Natural killer cell (primary cell): ENCODE data around the gene SAMD9. TPM values are rescaled to one million over a fixed set of nuclear protein-coding genes. Genes with fewer than 3 reads are reported as not detected.

Source experiments
- ATAC-seq, 3 donors: fragments of 150-1000 bp in 2 of 3; fragments of 200-7000 bp in 1 of 3; cut with Tn5 transposase; 1 replicate in 1 of 3; 2 replicates in 2 of 3; pipeline ENCODE4 v1.10.0; 2021; ENCODE audit warnings: mild to moderate bottlenecking in 2 of 3, moderate library complexity in 2 of 3
- DNase-seq, 2 donors: peaks; one replicate each; pipeline versions ENCODE4 v3.0.0 to v3.0.0-alpha.2; 2013 to 2021; ENCODE audit warnings: mixed read lengths in 1 of 2
- H3K27ac ChIP-seq: one replicate; pipeline ENCODE4 v1.5.1; 2013; ENCODE audit warnings: mild to moderate bottlenecking, low read length
- H3K27me3 ChIP-seq: one replicate; pipeline ENCODE4 v1.6.1; 2013; ENCODE audit warnings: low read length; ENCODE audit not compliant: control insufficient read depth, insufficient read depth
- H3K36me3 ChIP-seq: one replicate; pipeline ENCODE4 v1.6.1; 2013; ENCODE audit warnings: low read length; ENCODE audit not compliant: control insufficient read depth, insufficient read depth
- H3K4me1 ChIP-seq: one replicate; pipeline ENCODE4 v1.6.1; 2013; ENCODE audit warnings: low read length; ENCODE audit not compliant: control insufficient read depth, insufficient read depth
- H3K4me3 ChIP-seq: one replicate; pipeline ENCODE4 v1.5.1; 2013; ENCODE audit warnings: low read length
- H3K9me3 ChIP-seq: one replicate; pipeline ENCODE4 v1.6.1; 2013; ENCODE audit warnings: low read length; ENCODE audit not compliant: control insufficient read depth, insufficient read depth
- H3K27ac Mint-ChIP-seq, 2 donors: one replicate each; pipeline ENCODE4 v1.8.0; 2022; ENCODE audit warnings: mild to moderate bottlenecking in 2 of 2, mixed read lengths in 2 of 2, moderate library complexity in 1 of 2
- H3K27me3 Mint-ChIP-seq, 2 donors: one replicate each; pipeline ENCODE4 v1.8.0; 2022; ENCODE audit warnings: low read depth in 2 of 2, mixed read lengths in 2 of 2
- H3K36me3 Mint-ChIP-seq: one replicate; pipeline ENCODE4 v1.8.0; 2022; ENCODE audit warnings: mixed read lengths
- H3K4me1 Mint-ChIP-seq, 2 donors: one replicate each; pipeline ENCODE4 v1.8.0; 2022; ENCODE audit warnings: mixed read lengths in 2 of 2
- H3K4me3 Mint-ChIP-seq: one replicate; pipeline ENCODE4 v1.8.0; 2022; ENCODE audit warnings: mild to moderate bottlenecking, moderate library complexity, mixed read lengths
- H3K9me3 Mint-ChIP-seq, 2 donors: one replicate each; pipeline ENCODE4 v1.8.0; 2022; ENCODE audit warnings: mixed read lengths in 2 of 2
- CTCF ChIP-seq: fragments of 200-600 bp; IDR thresholded peaks from one replicate; pipeline ENCODE4 v1.8.0; 2022; ENCODE audit warnings: antibody characterized with exemption
- WGBS: methylation state at CpG from one replicate; pipeline ENCODE4 v1.1.7; 2013; ENCODE audit warnings: missing lambda C conversion rate; ENCODE audit not compliant: insufficient coverage; 5-methylcytosine and 5-hydroxymethylcytosine counted together
- intact Hi-C: fragments of 100-400 bp; cut with micrococcal nuclease; formaldehyde crosslinking; loops from one replicate; pipeline ENCODE4 v1.14.2; 2022
- total RNA-seq, 4 donors: library from RNA; stranded (reverse); fragments of 120-200 nt in 1 of 4; gene quantifications; one replicate each; pipeline versions ENCODE4 v1.2.3 to v1.2.4, GENCODE V29; 2013 to 2022

The SAMD9 gene
- total RNA-seq, 3 donors from 2014 or later (not counting 1 experiment from before 2014, with no cell fraction given), result 52.3 to 70.0 (median 56.9) TPM

GRCh38 chr7:93147363-93147762 lies 29.6 kb upstream of the SAMD9 start:
- WGBS, result 0% methylated on average over 3 of the region's 3 CpGs
- Mint-ChIP-seq H3K36me3 (peaks cover 23% of the 10 kb centered on the region), H3K27ac (peak overlapping the region; percentile 94 to 99), H3K9me3 (peaks cover 0 to 2% of the 10 kb centered on the region in 2 donors), H3K4me1 (peaks cover 40 to 42% of the 10 kb centered on the region in 2 donors), H3K4me3 (peak overlapping the region; percentile 97), H3K27me3 (no peaks in the 10 kb centered on the region)
- peak overlapping the region; percentile 59 for H3K27ac ChIP-seq
- ATAC-seq (peak; percentile 81 to 87 (median 86)), DNase-seq (peak; percentile 25 to 68)
- H3K4me1 ChIP-seq, result peaks cover 10% of the 10 kb centered on the region
- H3K27me3 ChIP-seq, result no peaks in the 10 kb centered on the region
- peak overlapping the region; percentile 75 for H3K4me3 ChIP-seq
- TF ChIP-seq CTCF, result no peak
- no peaks in the 10 kb centered on the region for H3K9me3 ChIP-seq
- peaks cover 33% of the 10 kb centered on the region for H3K36me3 ChIP-seq
- intact Hi-C loops, result loop anchor here (5.0 kb wide), 1 partner anchor 85 kb away; the partner anchor contains the start of gene VPS50

- 30% methylated on average over 4 of the region's 5 CpGs for WGBS
- H3K27ac ChIP-seq, result peak overlapping the region; percentile 59
- Mint-ChIP-seq H3K4me3 (peak overlapping the region; percentile 97), H3K4me1 (peaks cover 40 to 42% of the 10 kb centered on the region in 2 donors), H3K9me3 (peaks cover 0 to 2% of the 10 kb centered on the region in 2 donors), H3K27ac (peak overlapping the region; percentile 94 to 99), H3K36me3 (peaks cover 23% of the 10 kb centered on the region), H3K27me3 (no peaks in the 10 kb centered on the region)
- peak in 1 of 2 donors; percentile 9 for DNase-seq
- H3K4me1 ChIP-seq, result peaks cover 10% of the 10 kb centered on the region
- no peaks in the 10 kb centered on the region for H3K9me3 ChIP-seq
- intact Hi-C loops, result loop anchor here (5.0 kb wide), 1 partner anchor 86 kb away; the partner anchor contains the start of gene VPS50
- TF ChIP-seq CTCF, result no peak
- H3K4me3 ChIP-seq, result peak overlapping the region; percentile 75
- H3K36me3 ChIP-seq, result peaks cover 40% of the 10 kb centered on the region
- peak; percentile 25 to 49 (median 46) for ATAC-seq
- H3K27me3 ChIP-seq, result no peaks in the 10 kb centered on the region
Observed at GRCh38 chr7:93146472-93147141, 28.8 kb upstream of the SAMD9 start.

GRCh38 chr7:93146036-93146435 lies 28.3 kb upstream of the SAMD9 start:
- H3K9me3 ChIP-seq, result no peaks in the 10 kb centered on the region
- Mint-ChIP-seq H3K27ac (peak overlapping the region; percentile 94 to 99), H3K27me3 (no peaks in the 10 kb centered on the region), H3K9me3 (peaks cover 0 to 2% of the 10 kb centered on the region in 2 donors), H3K4me3 (peak overlapping the region; percentile 97), H3K36me3 (peaks cover 23% of the 10 kb centered on the region), H3K4me1 (peaks cover 40 to 42% of the 10 kb centered on the region in 2 donors)
- no peak overlapping the region for H3K27ac ChIP-seq
- peaks cover 46% of the 10 kb centered on the region for H3K36me3 ChIP-seq
- H3K27me3 ChIP-seq, result no peaks in the 10 kb centered on the region
- intact Hi-C loops, result loop anchor here (5.0 kb wide), 1 partner anchor 86 kb away; the partner anchor contains the start of gene VPS50
- no peak for ATAC-seq
- no peak for TF ChIP-seq CTCF
- no peak for DNase-seq
- no peak overlapping the region for H3K4me3 ChIP-seq
- WGBS, result 39% methylated on average over 1 of the region's 1 CpG
- peaks cover 10% of the 10 kb centered on the region for H3K4me1 ChIP-seq
